HL-60 (cell line): ENCODE data around the gene RHBDD1.

Experiments used
- GABPA ChIP-seq: IDR thresholded peaks from 2 replicates; pipeline ENCODE4 v1.6.1; 2012; ENCODE audit warnings: low read depth
- SPI1 ChIP-seq: IDR thresholded peaks from 2 replicates; pipeline ENCODE4 v1.6.1; 2012; ENCODE audit warnings: low read depth, mild to moderate bottlenecking, borderline replicate concordance
- TF ChIP-seq, protein P1 (sequence below): IDR thresholded peaks from one replicate; pipeline ENCODE4 v1.5.1; 2011; ENCODE audit warnings: low read length, control low read depth, inconsistent platforms; ENCODE audit not compliant: insufficient read depth
- TF ChIP-seq, protein P2 (sequence below): IDR thresholded peaks from 2 replicates; pipeline ENCODE4 v1.6.1; 2012; ENCODE audit warnings: low read depth; ENCODE audit not compliant: insufficient replicate concordance

- TF ChIP-seq, protein P1, sequence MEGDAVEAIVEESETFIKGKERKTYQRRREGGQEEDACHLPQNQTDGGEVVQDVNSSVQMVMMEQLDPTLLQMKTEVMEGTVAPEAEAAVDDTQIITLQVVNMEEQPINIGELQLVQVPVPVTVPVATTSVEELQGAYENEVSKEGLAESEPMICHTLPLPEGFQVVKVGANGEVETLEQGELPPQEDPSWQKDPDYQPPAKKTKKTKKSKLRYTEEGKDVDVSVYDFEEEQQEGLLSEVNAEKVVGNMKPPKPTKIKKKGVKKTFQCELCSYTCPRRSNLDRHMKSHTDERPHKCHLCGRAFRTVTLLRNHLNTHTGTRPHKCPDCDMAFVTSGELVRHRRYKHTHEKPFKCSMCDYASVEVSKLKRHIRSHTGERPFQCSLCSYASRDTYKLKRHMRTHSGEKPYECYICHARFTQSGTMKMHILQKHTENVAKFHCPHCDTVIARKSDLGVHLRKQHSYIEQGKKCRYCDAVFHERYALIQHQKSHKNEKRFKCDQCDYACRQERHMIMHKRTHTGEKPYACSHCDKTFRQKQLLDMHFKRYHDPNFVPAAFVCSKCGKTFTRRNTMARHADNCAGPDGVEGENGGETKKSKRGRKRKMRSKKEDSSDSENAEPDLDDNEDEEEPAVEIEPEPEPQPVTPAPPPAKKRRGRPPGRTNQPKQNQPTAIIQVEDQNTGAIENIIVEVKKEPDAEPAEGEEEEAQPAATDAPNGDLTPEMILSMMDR = no peak
- TF ChIP-seq GABPA (no peak), SPI1 (no peak)
- TF ChIP-seq, protein P2, sequence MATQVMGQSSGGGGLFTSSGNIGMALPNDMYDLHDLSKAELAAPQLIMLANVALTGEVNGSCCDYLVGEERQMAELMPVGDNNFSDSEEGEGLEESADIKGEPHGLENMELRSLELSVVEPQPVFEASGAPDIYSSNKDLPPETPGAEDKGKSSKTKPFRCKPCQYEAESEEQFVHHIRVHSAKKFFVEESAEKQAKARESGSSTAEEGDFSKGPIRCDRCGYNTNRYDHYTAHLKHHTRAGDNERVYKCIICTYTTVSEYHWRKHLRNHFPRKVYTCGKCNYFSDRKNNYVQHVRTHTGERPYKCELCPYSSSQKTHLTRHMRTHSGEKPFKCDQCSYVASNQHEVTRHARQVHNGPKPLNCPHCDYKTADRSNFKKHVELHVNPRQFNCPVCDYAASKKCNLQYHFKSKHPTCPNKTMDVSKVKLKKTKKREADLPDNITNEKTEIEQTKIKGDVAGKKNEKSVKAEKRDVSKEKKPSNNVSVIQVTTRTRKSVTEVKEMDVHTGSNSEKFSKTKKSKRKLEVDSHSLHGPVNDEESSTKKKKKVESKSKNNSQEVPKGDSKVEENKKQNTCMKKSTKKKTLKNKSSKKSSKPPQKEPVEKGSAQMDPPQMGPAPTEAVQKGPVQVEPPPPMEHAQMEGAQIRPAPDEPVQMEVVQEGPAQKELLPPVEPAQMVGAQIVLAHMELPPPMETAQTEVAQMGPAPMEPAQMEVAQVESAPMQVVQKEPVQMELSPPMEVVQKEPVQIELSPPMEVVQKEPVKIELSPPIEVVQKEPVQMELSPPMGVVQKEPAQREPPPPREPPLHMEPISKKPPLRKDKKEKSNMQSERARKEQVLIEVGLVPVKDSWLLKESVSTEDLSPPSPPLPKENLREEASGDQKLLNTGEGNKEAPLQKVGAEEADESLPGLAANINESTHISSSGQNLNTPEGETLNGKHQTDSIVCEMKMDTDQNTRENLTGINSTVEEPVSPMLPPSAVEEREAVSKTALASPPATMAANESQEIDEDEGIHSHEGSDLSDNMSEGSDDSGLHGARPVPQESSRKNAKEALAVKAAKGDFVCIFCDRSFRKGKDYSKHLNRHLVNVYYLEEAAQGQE = no peak
These were observed 37.8 kb upstream of the RHBDD1 start for GRCh38 chr2:226797989-226798421.
